Measurements from ENCODE around the gene PLAC1.

GRCh38 chrX:134546187-134546586 lies 112.1 kb downstream of the PLAC1 start:
- TF ChIP-seq POU2F2 (IDR thresholded peaks at IDR 0.05; ENCODE audit: low read depth, low read length) (no peak), POLR2A (IDR thresholded peaks at IDR 0.05; ENCODE audit: low read depth, low read length) (no peak), POLR2AphosphoS5 (IDR thresholded peaks at IDR 0.05; ENCODE audit: low read depth, low read length) (no peak), TAF1 (IDR thresholded peaks at IDR 0.05; ENCODE audit: low read depth, low read length) (no peak), SPI1 (IDR thresholded peaks at IDR 0.05; ENCODE audit: low read depth, low read length) (no peak)
